HG02852 (cell line): ENCODE measurements around the gene NEO1.

ENCODE experiments used
- ATAC-seq: cut with Tn5 transposase; IDR thresholded peaks from one replicate; pipeline ENCODE4 v1.9.1; 2021; ENCODE audit warnings: mild to moderate bottlenecking, moderate library complexity; ENCODE audit not compliant: unreplicated experiment

Gene NEO1

DNA sequence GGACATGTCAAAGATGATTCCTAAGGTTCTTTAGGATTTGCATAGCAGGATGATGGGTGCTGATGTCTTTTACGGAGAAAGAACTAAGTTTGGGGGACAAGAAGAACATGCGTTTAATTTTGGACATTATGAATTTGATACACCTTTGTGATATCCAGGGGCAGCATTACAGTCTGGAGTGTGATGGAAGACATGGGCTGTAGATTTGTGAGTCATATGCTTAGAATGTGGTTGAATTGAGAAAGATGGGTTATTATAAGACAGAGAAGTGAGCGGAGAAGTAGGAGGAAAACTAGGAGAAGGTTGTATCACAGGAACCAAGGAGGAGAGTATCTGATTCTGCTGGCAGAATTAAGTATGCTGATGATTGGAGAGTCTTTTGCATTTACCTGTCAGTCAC is 20.6 kb downstream of the NEO1 start:
- no peak for ATAC-seq

DNA sequence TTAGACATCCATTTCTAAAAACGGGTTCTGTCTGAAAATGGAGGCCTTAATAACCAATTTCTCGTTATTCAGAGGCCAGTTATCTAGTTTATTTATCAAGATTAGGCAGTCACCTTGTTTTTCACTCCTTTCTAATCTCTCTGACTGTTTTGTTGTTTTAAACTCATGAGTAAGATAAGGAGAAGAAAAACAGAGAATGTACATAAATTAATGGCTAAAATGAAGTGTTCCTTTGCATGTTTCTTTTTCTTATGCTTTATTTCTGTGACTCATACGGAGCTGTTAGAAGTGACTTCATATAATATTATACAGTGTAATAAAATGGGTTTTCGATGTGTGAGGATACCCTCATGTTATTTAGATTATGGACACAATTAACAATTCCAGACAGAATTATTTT is 22.0 kb downstream of the NEO1 start:
- ATAC-seq: no peak

DNA sequence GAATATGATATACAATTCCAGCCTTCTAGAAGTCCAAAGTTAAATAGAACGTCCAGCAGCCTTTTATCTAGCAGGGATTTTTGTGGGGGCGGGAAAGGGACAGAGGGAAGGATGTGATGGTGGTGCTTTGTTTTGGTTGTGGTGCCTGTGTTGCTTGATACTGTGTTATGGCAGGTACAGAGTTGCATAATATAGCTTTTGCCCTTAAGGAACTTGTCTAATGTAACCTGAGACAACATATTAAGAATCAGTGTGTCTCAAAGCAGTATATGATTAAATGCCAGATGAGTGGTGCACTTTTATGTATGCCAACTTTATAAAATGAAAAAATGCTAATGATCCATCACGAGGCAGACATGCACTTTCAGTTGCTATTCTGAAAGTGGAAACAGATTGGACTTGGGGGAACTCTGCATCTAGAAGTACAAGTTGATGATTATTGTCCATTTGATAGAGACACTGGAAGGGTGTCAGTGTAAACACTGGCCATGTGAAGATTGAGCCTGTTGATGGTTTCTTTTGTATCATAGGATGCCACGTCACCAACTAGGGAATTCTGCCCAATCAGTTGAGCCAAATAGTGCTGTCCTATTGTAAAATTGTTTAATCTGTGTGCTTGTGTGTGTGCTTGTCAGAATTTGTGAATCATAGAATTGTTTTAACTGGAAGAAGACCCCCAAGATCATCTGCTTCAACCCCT is 23.0 kb downstream of the NEO1 start:
- no peak for ATAC-seq

DNA sequence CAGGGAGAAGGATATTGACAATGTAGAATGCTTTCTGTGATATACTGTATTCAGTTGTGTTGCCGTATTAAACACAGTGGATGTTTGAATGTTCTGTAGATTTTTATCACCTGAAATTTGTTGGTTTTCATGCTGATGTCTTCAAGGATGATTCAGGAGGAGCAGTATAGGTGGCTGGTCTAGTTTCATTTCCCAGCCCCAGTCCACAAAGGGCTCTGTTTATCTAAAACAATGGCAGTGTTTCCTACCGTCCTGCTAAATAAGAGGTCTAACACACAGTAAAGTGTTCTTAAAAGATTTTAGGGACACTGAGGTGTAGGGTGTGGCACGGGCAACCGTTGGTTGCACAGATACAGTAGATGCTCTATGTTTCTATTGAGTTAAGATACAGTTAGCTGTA is 26.0 kb downstream of the NEO1 start:
- no peak for ATAC-seq

DNA sequence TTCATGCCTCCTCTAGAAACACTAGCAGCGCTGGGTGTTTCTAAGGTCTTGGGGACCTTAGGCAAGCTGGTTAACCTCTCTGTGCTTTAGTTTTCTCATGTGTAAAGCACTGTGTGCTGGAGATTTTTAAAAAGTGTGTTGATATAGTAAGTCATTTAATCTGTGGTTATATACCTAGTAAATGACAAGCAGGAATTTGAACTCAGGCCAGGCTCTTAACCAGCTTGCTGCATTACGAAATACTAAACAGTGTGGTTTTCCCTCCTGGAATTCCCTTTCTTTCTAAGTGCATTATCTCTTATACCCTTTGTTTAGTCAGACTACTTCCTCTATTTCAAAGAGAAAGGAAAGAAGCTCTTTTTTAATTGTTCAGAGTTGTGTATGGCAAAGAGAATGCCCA is 26.5 kb downstream of the NEO1 start:
- ATAC-seq: no peak

DNA sequence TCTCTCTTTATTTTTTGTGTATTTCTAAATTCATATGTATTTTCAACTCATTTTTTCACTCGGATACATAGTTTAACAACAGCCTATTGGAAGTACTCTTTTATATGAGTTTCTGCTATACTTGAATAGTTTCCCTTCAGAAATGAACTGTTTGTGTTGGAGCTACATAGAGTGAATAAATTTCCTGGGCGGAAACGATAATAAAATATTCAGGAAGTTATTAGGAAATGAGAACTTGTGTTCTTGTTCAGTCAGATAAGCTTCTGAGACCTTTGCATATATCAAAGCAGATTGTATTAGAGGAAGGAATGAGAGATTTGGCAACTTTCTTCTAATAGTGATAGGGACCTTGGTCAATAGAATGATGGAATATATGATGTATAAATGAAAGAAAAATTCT is 27.3 kb downstream of the NEO1 start:
- no peak for ATAC-seq

DNA sequence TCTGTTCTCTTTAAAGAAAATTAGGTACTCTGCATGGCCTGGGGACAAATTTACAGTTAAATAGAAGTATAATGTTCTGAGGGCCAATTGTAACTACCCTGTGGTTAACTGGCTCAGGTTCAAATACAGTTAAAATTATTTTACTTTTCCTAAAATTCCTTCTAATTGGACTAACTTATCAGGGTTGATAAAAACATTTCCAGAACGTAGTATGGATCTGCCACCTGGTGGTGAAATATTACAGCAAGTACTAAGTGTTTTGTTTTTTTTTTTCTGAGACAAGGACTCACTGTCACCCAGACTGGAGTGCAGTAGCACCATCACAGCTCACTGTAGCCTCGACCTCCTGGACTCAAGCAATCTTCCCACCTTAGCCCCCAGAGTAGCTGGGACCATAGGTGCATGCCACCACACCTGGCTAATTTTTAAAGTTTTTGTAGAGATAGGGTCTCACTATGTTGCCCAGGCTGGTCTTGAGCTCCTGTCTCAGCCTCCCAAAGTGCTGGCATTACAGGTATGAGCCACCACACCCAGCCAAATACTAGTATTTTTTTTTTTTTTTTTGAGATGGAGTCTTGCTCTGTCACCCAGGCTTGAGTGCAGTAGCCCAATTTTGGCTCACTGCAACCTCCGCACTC is 29.2 kb downstream of the NEO1 start:
- ATAC-seq: no peak

DNA sequence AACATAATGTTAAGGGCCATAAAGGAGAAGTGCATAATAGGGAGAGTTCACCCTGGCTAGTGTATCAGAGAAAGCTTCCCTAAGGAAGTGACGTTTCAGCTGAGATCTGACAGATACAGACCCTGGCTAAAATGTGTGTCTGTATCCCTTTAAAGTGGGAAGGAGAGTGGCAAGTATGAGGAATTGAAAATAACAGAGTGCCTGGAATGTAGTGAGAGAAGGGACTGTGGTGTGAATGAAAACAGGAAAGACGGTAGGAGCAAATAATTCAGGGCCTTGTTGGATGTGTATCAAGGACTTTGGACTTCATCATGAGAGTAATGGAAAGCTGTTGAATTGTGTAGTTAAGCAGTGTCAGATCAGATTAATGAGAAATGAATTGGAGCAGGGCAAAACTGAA is 30.5 kb downstream of the NEO1 start:
- ATAC-seq: no peak

DNA sequence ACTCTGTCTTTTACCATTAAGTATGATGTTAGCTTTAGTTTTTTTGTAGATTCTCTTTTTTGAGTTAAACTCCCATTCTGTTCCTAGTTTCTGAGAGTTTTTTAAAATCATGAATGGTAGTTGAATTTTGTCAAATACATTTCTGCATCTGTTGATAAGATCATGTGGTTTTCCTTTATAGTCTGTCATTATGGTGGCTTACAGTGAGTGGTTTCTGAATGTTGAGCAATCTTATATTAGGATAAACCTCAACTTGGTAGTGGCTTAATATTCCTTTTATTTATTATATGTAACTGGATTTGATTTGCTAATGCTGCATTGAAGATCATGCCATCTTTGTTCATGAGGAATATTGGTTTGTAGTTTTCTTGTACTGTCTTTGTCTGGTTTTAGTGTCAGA is 34.8 kb downstream of the NEO1 start:
- ATAC-seq: no peak

DNA sequence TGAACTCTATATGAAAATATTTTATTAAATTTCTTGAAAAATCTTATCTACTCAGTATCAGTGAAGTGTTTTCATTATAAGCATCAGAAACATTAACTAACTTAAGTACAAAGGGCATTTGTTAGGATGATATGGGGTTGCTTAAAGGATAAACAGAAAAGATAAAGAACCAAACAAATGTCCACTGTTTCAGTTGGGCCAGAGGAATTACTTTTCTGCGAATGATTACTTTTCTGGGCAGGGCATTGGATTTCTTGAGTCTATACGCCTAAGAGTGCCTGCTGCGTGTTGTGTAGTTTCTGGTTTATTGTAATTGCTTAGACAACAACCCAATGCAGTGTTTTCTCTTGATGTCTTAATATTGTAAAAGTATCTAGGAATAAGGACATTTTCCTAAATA is 52.8 kb downstream of the NEO1 start:
- ATAC-seq: no peak

DNA sequence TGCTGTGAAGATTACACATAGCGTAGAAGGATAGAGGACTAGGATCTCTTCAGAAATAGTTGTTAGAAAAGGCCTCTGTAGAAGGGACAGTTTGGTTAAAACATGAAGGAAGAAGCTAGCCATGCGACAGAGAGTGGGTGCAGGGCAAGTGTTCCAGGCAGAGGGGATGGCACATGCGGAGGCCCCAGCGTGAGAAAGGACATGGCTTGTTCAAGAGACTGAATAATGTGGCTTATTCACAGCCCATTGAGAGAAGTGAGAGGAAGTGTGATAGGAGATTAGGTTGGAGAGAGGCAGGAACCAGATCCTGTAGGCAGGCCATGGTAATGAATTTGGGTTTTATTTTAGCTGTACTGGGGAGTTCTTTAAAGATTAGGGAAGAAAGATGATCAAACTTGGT is 56.4 kb downstream of the NEO1 start:
- no peak for ATAC-seq

DNA sequence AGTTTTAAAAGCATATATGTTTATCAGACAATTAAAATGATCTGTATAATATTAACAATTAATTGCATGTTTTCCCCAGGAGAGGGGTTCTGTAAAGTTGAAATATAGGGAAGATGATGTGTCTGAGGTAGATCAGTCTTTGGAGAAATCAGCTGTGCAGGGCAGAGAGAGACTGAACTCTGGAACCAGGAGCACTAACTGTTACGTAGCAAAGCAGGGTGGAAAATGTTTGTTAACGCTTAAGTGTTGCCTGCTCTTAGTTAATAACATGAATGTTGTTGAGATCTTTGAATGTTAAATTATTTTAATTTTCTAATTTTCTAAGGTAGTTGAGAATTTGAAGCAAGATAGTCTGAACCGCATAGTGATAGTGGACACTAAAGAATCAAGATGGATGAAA is 57.5 kb downstream of the NEO1 start:
- ATAC-seq: no peak

DNA sequence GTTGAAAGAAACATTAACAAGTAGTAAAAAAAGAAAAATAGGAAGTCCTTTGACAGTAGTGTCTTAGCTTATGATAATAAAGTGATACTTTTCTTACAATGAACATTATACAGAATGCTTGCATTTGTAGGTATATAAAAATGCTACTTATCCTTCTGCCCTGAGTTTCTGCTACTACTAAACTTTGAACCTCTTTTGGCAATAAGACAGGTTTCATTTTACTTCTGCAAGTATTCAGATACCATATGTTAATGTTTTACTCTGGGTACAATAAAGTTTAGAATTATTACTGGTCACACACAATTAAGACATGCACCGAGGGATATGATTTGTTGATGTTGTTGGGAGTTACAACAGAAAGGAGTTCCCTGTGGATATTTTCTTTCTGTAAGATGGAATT is 57.9 kb downstream of the NEO1 start:
- ATAC-seq: no peak

DNA sequence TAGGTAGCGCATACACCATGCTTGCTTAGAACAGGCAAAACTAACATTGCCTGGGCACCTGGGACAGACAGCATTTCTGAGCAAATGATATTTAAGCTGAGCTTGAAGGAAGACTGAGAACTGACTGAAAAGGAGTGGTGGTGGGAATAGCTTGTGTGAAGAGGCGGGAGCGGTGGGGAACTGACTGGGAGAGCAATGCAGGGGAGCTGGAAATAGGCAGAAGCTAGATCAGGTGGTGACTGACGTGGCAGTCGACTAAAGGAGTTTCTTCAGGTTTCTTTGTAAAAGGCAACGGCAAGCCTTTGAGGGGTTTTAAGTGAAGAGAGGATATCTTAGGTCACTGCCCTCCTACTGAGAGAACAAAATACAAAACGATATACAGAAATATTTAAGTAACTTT is 61.8 kb downstream of the NEO1 start:
- no peak for ATAC-seq

DNA sequence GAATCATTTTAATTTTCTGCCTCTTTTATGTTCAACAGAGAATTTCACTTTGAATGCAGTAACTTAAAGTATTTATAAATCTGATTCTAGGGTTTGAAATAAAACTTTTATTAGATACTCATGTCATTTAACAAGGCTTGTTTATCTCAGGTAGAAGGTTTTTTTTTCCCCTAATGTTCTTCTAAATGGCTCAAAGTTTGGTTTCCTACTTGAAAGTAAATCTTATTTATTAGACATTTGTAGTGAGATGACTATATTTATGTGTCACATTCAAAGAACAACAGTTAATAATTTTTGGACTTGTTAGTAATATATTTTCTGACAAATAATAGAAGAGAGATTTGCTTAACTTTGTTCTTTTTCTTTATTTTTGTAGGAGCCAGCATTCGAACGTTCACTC is 63.9 kb downstream of the NEO1 start:
- ATAC-seq: no peak

DNA sequence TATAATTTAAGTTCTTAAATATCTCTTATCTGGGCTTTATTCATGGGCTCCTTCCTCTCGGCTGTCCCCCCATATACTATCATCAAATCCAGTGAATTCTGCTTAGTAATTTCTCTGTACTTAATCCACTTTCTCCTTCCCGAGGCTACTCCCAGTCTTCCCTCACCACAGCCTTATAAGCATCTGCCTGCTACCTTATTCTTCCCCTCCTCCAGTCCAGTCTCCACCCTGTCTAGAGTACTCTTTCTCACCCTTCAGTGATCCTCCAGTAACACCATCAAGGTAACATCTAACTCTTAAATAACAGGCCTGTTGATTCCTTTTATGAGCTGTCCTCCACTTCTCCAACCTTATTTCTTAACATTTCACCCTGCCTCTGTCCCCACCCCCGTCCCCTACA is 65.8 kb downstream of the NEO1 start:
- no peak for ATAC-seq

DNA sequence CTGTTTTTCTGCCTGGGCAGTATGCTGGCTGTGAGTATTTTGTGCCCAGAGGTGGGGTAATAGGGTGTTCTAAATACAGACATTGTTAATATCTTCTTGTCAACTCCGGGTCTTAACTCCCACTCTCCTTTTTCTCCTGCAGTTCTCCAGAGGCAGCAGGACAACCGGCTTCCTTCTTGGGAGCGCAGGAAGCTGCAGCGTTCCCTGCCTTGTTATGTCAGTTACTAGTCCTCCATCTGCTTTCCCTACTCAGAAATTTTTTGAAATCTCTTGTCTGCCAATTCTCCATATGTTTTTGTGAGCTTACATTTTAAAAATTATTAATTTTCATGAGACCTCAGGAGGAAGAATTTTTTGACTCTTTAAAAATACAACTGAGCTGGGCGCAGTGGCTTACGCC is 67.2 kb downstream of the NEO1 start:
- ATAC-seq: no peak

DNA sequence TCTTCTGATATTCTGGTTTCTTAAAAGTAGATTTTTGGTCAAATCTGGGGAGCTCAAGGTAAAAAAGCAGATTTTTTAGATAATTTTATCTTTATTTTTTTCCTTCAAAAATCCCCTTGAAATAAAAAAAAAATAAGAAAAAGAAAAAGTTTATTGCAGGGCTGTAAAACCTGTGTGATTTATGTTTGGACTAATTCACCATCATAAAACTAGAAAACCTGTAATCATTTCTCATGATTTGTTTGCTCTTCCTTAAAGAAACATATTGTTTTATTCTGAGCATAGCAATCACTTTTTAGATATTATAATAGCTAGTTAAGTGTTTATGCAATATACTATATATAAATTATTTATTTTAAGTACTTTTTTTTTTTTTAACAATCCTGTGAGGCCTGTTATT is 68.0 kb downstream of the NEO1 start:
- ATAC-seq: no peak

DNA sequence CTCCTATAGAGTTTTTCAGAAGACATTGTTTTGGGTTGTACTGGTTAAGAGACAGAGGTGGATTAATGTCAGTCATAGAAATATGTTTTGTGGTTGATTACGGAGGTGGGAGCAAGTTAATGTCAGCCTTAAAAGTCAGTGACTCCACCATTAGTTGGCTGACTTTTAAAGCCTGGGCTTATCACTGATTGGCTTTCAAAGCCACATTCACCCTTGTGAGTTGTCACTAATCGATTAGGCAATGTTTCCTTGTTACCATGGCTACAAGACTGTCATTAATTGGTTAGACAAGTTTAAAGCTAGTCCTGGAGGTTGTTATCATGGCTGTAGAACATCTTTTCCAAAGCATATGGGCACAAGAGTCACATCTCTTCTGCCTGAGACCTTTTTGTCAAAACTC is 73.0 kb downstream of the NEO1 start:
- ATAC-seq: no peak

DNA sequence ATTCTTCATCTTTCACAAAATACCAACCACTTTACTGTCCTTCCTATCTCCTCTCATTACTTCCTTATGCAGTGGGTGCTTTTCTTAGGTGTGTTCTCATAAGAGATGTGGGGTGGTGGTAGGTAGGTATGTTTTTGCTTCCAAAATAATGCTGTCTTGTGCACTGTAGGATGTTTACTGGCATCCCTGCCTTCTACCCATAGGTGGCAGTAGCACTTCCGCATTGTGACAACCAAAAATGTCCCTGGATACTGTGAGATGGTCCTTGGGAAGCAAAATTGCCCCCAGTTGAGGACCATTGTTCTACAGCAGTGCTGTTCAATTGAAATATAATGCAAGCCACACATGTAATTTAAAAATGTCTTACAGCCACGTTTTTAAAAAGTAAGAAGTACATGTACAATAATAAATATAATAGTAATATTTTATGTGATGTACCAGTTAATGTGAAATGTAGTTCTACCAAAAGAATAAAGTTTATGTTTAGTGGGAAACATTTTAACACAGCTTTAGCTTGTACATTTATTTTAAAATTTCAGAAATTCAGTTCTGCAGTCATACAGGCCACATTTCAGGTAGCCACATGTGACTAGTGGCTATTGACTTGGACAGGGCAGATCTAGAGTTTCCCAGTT is 75.2 kb downstream of the NEO1 start:
- no peak for ATAC-seq

DNA sequence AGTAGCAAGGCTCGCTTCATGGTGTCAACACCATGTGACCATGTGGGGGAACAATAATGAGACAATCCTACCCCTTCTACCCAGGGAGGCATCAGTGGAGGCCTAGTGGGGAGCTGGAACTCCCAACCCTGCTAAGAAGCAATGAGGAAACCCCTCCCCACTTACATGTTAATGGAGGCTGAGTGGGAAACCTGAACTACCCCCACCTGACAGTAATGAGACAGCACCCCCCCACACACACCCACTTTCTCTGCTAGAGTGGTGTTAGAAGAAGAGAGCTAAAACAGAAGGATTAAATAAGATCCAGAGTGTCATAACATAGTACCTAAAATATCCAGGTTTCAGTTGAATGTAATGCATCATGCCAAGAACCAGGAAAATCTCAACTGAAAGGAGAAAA is 78.6 kb downstream of the NEO1 start:
- ATAC-seq: no peak

DNA sequence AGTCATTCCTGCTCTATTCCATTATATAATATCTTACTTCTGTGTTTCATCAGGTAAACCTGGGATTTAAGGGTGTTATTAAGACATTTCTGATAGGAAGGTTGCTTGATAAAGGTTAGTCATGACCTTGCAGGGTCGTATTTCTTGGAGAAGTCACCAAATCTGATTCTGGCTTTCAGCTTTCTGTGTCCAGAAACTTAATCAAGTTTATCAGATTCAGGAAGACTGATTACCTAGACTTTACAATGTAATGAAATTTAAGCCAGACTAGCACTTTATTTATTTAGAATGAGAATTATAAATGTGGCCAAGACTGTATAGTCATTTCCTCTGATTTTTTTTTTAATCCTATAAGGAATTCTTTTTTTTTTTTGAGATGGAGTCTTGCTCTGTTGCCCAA is 81.9 kb downstream of the NEO1 start:
- ATAC-seq: no peak
